ENCODE results near the gene MACROD2.

The MACROD2 gene

DNA sequence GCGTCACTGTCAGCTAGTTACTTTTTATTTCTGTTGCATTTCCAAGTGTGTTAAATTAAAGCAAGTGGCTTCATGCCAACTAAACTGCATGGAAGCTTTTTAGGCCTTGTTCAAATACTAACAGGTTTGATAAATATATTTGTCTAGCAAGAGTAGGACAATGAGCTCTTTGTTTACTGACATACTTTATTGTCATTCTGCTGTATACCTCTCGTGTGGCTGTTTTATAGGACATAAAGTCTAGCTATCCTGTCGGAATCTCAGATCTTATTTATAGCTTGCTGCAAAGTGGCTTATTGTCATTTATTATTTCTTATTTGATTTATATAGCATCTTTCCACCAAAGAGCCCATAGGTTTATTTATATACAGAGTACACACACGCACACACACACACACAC is 1866.9 kb downstream of the MACROD2 start:
- no peak for FAIRE-seq

DNA sequence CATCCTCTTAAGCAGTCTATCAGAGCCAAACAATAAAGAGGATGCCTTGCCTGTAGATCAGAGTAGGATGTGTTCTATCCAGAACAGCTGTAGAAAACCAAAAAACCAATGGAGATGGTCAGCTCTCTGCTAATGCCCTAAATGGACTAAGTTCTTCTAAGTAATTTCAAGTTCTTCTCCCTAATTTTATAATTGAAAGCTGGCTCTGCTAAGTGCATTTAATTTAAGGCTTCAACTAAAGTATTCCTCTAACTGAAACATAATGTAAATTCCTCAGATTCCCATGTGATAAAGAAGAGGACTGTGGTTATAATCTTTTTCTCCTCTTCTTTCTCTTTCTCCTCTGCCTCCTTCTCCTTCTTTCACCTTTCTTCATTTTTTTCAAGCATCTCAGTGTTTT is 1868.4 kb downstream of the MACROD2 start:
- no peak for FAIRE-seq

DNA sequence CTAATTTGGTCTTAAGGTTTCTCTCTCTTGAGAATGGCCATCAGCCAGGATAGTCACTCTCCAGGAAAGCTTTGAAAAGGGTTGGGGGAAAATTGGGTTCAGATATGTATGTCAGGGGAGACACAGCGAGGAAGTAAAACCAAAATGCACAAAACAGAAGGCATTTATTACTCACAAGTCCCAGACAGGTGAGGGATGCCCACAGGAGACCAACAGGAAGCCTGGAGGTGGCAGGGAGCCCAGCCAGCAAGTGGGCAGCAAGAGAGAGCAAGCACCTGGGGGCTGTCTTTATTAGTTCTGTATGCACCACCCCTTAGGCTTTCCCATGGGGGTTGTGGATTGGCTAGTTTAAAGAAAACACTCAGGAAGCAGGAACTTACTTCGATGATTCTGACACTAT is 1870.2 kb downstream of the MACROD2 start:
- no peak for FAIRE-seq

DNA sequence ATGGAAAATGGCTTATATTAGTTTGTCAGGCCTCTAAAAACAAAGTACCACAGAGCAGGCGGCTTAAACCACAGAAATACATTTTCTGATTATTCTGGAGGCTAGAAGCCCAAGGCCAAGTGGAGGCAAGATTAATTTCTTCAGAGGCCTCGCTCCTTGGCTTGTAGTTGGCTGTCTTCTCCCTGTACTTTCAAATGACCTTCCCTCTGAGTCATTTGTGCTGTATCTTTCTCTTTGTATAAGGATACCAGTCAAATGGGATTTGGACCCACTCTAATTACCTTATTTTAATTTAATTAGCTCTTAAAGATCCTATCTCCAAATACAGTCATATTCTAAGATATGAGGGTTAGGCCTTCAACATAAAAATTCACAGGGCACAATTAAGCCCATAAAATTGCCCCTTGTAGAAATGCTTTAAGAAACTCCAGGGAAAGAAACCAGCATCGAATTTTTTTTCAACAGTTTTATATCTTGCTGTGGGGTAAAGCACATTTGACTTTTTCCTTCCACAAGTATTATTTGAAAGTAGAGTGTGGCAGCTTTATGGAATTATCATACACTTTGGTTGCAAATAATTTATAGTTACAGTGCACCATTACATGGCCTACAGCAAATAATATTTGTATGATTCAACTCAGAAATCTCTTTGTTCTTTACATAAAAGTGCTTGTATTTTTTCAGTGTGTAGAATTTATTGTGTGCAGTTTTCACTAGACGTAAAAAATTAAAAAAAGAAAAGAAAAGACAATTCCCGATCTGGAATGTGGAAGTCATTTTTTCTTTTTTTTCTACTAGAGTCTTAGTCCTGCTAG is 1871.8 kb downstream of the MACROD2 start:
- FAIRE-seq: no peak

DNA sequence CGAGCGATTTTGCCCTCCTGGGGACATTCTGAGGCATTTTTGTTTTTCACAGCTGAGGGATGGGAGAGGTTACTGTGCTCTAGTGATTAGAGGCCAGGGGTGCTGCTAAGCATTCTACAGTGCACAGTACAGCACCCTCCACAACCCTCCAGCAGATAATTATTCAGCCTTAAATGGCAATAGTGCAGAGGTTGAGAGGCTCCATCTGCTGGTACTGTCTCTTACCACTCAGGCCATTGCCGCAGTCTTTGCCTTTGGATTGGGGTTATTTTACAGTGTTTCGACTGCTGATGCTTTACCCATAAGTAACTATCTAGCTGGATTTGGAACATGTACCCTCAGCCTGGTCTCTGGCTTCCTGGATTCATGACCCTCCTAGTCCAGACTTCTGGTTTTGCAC is 1872.6 kb downstream of the MACROD2 start:
- no peak for FAIRE-seq

DNA sequence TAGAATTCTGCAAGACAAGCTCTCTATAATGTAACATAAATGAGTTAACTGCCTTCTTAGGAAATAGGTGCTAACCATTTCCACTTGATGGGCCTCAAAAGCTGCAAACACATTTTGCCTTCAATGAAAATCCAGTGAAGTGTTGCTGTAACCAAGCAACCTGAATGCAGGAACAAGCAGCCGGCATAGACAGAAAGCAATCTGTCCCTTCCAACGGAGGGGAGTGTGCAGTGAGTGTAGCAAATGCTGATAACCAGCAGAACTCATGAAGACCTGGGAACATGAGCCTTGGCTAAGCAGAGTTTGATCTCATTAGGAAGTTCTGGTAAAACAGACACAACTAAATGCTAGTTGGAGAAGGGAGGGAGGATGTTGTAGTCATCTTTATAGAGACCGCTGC is 1880.1 kb downstream of the MACROD2 start:
- FAIRE-seq: no peak

DNA sequence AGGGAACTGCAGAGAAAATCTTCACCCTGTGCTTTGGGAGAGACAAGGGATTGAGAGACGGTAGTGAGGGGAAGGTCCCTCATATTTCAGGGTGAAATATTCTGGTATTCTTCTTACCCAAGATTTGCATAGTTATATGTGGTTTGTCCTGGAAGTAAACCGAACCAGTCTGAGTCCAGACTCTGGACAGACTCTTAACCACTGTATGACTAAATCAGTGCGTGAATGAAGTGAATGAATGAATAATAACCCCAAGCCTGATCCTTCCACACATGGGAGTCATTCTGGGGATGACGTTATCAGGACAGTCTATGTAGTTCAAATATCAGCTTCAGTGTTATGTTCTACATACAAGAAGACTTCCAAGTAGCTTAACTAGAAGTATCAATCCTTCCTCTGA is 1887.2 kb downstream of the MACROD2 start:
- no peak for FAIRE-seq

DNA sequence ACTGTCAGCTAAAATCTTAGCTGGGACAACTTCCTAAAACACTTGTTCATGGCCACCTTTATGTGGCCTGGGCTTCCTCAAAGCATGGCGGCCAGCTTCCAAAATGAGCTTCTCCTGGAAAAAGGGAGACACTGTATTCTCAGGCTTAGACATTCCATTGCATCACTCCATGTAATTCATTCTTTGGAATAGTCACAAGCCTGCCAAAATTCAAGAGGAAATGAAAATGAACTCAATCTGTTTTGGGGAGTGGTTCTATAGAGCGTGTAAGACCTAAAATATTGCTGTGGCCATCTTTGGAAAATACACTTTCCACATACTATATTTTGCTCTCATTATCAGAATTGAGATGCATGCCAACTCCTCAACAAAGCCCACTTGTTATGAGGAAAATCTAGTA is 1890.9 kb downstream of the MACROD2 start:
- FAIRE-seq: no peak

DNA sequence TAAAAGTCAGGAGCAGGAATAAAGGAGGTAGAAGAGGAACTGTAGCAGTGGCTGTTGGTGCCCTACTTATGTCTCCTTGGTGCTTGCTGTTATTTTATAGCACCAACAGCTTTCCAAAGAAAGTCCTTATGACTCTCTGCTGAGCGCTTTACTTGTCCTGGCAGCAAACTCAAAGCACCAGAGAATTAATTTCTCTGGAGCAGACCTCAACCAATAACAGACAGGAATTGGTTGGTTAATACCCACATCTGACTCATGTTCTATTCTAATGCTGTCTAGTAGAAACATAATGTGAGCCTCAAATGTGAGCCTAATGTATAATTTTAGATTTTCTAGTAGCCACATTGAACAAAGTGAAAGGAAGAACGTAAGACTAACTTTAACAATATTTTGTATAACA is 1892.1 kb downstream of the MACROD2 start:
- no peak for FAIRE-seq

DNA sequence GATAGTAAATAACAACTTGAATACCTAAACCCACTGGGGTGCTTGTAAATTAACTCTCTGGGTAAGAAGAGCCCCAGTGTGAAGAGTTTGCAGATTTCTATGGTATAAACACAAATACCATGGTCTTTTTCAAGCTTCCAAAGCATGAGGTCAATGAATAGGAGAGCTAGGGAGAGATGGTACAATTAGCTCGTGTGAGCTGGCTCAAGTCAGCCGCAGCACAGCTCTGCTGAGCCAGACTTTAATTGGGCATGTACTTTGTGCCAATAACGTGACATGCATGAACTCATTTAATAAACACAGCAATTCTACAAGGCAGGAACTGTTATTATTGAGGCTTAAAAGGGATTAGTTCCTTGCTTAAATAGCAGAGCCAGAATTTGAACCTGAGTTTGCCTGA is 1893.7 kb downstream of the MACROD2 start:
- FAIRE-seq: no peak

DNA sequence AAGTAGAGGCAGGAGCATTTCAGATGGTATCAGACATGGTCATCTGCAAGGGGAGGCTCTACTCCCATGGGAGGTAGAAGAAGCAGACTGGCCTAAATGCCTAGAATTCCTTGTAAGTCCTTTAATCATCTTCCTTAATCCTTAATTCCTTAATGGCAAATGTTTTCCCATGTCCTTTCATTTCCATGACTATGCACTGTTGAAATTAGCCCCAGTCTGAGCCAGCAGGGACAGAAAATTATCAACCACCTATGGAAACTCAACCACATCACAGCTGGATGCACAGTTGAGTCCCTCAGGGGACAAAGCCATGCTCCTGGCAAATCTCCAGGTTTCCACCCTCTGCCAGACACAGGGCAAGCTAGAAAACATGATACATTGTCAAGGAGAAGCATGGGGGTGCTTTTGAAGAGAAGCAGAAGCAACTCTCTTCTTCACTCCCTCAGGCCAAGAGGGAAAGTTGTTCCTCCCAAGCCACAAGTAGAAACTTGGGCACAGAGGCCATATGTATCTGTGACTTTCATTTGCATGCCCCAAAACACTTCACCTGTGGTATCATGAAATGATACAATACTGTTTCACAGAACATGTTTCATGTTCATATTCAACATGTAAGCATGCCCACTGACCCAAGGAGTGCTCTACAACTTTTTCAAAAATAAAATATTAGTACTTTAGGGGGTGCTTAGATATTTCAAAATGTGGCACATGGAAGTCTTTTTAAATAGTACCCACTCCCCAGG is 1894.4 kb downstream of the MACROD2 start:
- no peak for FAIRE-seq

DNA sequence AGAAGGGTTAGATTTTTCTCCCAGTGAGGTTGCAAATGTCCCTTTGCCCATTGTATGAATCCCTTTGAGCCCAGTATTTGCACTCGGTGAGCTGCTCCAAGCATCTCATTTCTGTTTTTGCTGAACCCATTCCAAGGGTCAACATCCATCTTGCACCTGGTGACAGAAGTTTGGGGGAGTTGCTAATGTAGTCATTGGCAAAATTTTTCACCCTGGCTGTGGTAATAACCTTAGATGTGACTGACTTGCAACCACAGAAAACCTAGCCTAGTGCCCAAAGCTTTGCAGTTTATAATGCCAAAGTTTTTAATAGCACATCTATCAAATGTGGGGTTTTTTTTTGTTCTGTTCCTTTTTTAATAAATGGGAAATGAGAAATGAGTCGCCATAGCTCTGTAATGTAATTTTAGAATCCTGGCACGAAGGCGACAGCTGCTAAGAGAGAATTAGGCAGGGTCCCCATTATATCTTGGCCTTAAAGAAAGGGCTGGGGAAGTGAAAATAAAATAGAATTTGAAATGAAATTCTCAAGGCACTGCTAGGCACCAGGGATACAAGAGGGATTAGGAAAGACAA is 1895.2 kb downstream of the MACROD2 start:
- FAIRE-seq: no peak

DNA sequence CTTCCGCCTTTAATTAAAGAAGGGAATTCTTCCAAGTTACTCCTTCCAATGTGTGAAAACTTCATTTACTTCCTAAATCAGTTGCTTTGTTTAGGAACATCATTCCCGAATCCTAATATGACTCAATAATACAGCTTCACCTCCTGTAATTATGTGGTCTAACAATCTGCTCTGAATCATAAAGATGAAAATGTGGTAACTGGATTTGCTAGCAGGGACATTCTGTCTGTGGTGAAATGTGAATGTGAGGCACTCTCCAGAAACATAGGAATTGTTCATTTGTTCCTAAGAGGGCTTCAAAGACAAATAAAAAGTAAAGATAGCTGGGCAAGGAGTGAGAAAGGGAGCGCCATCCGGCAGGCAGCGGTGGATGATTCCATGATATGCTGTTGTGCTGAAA is 1899.8 kb downstream of the MACROD2 start:
- no peak for FAIRE-seq

DNA sequence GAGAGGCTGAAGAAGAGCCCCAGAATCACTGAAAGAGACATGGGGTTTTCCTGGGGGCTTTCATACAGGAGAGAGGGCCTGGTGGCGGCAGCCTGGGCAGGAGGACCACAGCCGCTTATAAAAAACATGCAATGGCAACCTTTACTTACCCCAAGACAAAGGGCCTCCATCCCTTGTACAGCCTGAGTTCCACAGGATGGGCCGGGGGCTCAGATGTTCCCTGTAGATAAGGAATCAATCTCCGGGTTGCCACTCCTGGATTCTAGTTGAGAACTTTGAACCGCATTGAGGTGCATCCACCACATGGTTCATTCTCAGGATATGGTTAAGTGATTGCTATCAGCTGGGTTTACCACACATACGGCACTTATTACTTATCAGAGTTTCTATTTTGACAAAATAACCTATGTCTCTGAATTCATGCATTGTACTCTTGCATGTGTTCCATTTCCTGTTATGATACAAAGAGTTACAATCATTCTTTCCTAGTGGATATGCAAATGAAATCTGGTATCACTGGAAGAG is 1900.3 kb downstream of the MACROD2 start:
- FAIRE-seq: no peak

DNA sequence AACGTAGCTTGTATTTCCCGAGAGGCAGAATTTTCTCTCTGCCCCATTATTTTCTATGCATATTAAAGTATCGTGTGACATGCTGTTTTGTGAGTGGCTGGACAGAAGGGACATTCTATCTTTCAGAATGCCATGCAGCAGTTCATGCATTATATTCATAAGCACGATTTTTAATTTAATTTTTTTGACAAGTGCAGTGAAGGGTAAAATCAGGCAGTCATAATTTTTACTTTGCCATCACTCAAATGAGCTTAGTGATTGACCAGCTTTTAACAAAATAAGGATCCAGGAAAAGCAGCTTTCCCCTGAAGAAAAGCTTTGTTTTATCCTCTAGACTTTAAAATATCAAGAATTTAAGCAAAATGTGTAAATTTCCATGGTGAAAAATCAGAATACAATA is 1904.7 kb downstream of the MACROD2 start:
- FAIRE-seq: no peak

DNA sequence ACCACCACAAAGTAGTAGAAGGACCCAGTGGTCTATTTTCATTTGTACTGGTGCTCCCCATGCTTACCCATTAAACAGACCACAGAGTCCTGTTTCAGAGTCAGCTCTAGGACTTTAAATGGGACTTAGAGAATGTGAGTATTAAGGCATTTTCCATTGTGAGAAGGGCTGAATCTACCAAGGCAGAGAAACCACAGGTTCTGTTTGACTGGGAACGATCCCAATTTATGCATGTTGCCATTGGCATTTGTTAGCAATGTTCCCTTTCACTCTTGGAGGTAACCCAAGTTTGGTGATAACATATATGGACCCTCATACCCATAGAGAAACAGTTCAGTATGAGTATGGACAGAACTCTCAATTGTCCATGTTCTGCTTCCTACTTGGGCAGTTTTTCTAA is 1905.1 kb downstream of the MACROD2 start:
- no peak for FAIRE-seq

DNA sequence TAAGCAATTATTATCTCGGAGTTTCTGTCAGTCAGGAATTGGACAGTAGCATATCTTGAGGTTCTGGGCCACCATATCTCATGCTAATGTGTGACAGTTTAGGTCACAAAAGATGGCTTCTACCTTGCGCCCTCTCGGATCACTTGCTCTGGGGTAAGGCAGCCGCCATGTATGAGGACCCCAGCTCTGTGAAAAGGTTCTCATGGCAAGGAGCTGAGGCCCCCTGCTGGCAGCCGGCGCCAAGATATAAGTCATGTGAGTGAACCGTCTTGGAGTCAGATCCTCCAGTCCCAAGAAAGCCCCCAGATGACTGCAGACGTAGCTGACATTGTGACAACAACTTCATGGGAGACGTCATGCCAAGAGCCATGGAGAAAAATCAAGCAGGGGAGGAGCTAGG is 1907.2 kb downstream of the MACROD2 start:
- no peak for FAIRE-seq

DNA sequence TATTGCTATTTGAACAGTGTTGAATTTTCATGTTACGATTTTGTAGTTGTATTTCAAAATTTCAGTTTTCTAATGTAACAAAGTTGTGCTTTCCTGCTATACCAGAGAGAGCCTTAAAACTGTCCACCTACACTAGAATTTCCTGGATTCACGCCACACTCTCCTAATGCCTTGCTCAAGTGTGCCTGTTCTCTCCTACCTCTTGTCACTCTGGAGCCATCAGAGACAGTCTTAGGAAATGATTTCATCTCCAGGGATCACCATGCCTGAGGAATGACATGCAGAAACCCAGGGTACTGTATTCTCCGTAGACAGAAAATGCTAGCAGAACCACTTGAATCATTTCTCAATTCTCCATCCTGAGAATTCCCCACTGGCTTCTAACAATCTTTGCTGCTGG is 1910.3 kb downstream of the MACROD2 start:
- no peak for FAIRE-seq

DNA sequence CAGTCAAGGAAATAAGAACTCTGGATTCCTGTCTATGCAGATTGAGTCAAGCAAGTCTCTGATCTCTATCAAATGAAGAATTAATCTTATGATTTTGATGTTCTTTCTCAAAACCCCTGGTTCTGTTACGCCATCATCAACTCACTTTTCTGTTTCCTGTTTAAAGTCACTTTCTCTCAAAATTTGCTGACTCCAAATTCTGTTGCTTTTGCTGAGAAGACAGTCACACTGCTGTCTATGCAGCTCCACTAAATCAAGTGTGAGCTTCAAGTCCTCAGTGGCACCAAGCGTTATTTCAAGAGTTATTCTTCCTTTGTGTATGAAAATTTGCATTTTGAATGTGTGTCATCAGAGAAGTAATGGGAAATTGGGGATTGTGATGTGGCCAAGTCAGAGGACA is 1914.7 kb downstream of the MACROD2 start:
- FAIRE-seq: no peak

DNA sequence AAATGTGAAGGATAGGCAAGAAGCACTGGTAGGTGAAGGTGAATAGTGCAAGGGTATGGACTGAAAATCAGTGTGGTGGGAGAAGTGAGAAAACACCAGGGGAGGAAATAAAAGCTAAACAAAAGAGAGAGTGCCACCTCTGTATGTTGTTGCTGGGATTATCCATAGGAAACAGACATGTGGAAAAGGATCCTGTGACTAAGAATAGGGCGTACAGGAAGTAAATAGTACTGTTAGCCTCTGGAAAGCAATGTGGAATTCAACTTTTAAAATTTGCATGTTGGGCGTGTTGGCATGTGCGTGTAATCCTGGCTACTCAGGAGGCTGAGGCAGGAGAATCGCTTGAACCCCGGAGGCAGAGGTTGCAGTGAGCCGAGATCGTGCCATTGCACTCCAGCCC is 1916.3 kb downstream of the MACROD2 start:
- no peak for FAIRE-seq

DNA sequence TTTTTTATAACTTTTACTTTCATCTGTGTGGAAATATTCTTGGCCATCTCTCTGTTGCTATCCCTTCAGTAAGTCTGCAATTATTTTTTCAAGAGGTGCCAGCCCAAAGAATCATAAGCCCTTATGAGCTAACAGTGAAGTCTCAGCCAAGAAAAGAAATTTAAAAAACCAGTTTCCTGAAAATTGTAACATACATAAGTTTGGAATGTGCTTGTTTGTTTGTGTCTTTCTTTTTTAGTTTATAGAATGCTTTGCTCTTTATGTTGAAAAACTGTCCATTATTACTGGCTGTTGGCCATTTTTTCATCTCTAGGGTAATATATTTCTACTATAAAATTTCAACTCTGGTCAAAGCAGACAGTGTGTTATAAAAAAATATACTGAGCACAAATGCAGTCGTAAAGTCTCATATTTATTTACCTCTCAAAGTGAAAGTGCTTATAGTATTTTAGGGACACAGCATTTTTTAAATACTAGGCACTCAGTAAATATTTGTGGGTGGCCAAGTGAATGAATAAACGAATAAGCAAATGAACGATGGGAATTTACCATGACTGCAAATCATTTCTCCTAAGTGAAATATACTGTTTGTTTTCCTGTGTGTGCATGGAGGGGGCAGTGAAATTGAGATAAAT is 1918.2 kb downstream of the MACROD2 start:
- FAIRE-seq: no peak

DNA sequence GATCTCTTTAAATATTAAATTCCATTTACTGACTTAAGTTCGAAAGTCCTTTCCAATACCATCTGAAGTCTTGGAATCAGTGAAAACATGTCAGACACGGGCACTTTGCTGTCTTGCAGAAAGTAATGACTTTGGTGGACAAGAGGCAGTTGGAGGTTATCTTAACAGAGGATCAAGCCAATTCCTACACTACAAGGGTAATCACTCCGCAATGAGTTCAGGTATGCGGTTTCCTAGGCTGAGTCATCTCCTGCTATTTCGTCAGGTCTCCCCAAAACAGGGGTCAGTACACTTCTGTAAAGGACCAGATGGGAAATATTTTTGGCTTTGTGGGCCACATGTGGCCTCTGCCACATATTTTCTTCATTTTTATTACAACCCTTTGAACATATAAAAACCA is 1921.3 kb downstream of the MACROD2 start:
- no peak for FAIRE-seq

DNA sequence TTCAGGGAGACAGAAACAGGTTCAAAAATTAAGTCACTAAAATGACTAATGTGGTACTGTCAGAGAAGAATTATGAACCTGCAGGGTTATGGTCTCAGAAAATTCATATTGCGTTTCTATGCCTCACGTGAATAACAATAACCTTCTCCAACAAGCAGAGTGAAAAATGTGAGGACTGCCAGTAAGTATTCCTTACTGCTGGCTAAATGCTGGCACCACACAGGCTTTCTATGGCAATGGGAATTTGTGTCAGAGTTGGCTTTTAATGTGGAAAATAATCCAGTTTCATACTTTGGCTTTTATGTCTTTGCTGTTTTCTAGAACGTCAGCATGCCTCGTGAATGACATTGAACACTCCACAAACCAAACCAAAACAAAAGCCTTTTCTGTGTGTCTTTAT is 1922.0 kb downstream of the MACROD2 start:
- FAIRE-seq: no peak

DNA sequence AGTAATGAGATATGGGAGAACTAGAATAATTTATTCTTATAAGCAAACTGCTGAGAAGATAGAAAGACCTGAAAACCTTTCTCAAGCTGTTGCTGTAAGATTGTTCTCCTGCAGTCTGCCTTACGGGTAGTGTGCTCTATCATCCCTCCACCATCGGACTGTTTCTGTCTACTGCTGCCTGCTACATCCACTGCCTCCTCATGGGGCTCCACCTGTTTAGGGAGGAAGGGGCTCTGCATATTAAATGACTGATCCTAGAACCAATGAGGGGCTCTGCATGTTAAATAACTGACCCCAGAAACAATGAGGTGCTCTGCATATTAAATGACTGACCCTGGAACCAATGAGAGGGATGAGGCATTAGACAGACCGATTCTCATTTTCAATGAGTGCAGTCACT is 1923.3 kb downstream of the MACROD2 start:
- FAIRE-seq: no peak

Data from G401.6 (cell line).